Mucosa of descending colon (tissue), 3 donors: Measurements from ENCODE around the gene TMTC1. TPM values are rescaled to one million over a fixed set of nuclear protein-coding genes. Genes with fewer than 3 reads are reported as not detected.

Source experiments
- ATAC-seq: fragments of 200-7000 bp; cut with Tn5 transposase; one replicate; pipeline ENCODE4 v1.9.1; 2020; ENCODE audit warnings: mild to moderate bottlenecking, moderate library complexity
- DNase-seq, 3 donors: peaks; one replicate each; pipeline ENCODE4 v3.0.0-alpha.2; 2020
- H3K36me3 ChIP-seq: fragments of 200-600 bp; one replicate; pipeline ENCODE4 v1.8.0; 2021; ENCODE audit warnings: low read depth, mild to moderate bottlenecking
- H3K4me1 ChIP-seq: fragments of 200-600 bp; one replicate; pipeline ENCODE4 v1.8.0; 2021; ENCODE audit warnings: low read depth, mild to moderate bottlenecking
- H3K4me3 ChIP-seq: fragments of 200-600 bp; one replicate; pipeline ENCODE4 v1.8.0; 2021; ENCODE audit warnings: mild to moderate bottlenecking
- H3K9me3 ChIP-seq: fragments of 200-600 bp; one replicate; pipeline ENCODE4 v1.8.0; 2021; ENCODE audit warnings: mild to moderate bottlenecking
- CTCF ChIP-seq: fragments of 200-600 bp; IDR thresholded peaks from one replicate; pipeline ENCODE4 v1.8.0; 2022; ENCODE audit warnings: antibody characterized with exemption, mild to moderate bottlenecking
- intact Hi-C, 2 donors: fragments of 100-400 bp; cut with DNase I in 1 of 2; cut with micrococcal nuclease in 1 of 2; formaldehyde crosslinking; loops; one replicate each; pipeline versions ENCODE4 v1.11.0 to v1.11.1; 2022; cut with DNase I, micrococcal nuclease
- total RNA-seq, 3 donors: library from RNA; stranded (reverse); fragmentation: NEBNext Ultra II Directional in 2 of 3; extraction: Animal tissue kit (Norgen Biotek cat#: 25700) in 2 of 3; gene quantifications; one replicate each; pipeline versions ENCODE4 v1.2.1 to v1.2.4, GENCODE V29; 2021 to 2023
- donor health status: DM: no; HTN: no; CAD: no; lungs with moderate emphysema.
- donor health status: DM: no; HTN: no; CAD: no.
- donor health status: DM: no; HTN: yes; CAD: no.

Gene TMTC1
- total RNA-seq, 3 donors from 2014 or later = 2.5 to 49.1 (median 10.5) TPM

GRCh38 chr12:29595071-29595755, 188.5 kb downstream of the TMTC1 start:
- intact Hi-C loops = no loop called here
- Histone ChIP-seq H3K9me3 (no peaks in the 10 kb centered on the region), H3K4me1 (no peaks in the 10 kb centered on the region), H3K36me3 (no peaks in the 10 kb centered on the region), H3K4me3 (no peak overlapping the region)
- TF ChIP-seq CTCF = no peak
- DNase-seq (no peak), ATAC-seq (no peak)

- Histone ChIP-seq H3K36me3 (no peaks in the 10 kb centered on the region), H3K9me3 (no peaks in the 10 kb centered on the region), H3K4me3 (no peak overlapping the region), H3K4me1 (no peaks in the 10 kb centered on the region)
- DNase-seq (no peak), ATAC-seq (no peak)
- TF ChIP-seq CTCF = no peak
- intact Hi-C loops = no loop called here
Measured at GRCh38 chr12:29593001-29593400, 190.7 kb downstream of the TMTC1 start.

- no peaks in the 10 kb centered on the region for H3K4me1 ChIP-seq
- ATAC-seq (no peak), DNase-seq (no peak)
- no peaks in the 10 kb centered on the region for H3K9me3 ChIP-seq
- no peak overlapping the region for H3K4me3 ChIP-seq
- H3K36me3 ChIP-seq = no peaks in the 10 kb centered on the region
- no peak for TF ChIP-seq CTCF
- intact Hi-C loops = no loop called here
Measured at GRCh38 chr12:29591140-29592020, 192.4 kb downstream of the TMTC1 start.

- no peak for TF ChIP-seq CTCF
- Histone ChIP-seq H3K4me1 (no peaks in the 10 kb centered on the region), H3K9me3 (no peaks in the 10 kb centered on the region), H3K4me3 (no peak overlapping the region), H3K36me3 (no peaks in the 10 kb centered on the region)
- ATAC-seq (no peak), DNase-seq (no peak)
- intact Hi-C loops = no loop called here
Measured at GRCh38 chr12:29589851-29590250, 193.9 kb downstream of the TMTC1 start.

GRCh38 chr12:29589286-29589820, 194.4 kb downstream of the TMTC1 start:
- DNase-seq (no peak), ATAC-seq (no peak)
- no peak for TF ChIP-seq CTCF
- Histone ChIP-seq H3K4me1 (no peaks in the 10 kb centered on the region), H3K4me3 (no peak overlapping the region), H3K9me3 (no peaks in the 10 kb centered on the region), H3K36me3 (no peaks in the 10 kb centered on the region)
- intact Hi-C loops = no loop called here
